Measurements from ENCODE around the gene UXS1. TPM values are rescaled to one million over a fixed set of nuclear protein-coding genes. Genes with fewer than 3 reads are reported as not detected.

The UXS1 gene
- total and polyA plus RNA-seq, 2 of the 8 experiments (the other 6 are each of a cell fraction or from before 2014, with no cell fraction given) = 44.5 to 63.4 TPM

- TF ChIP-seq CTCF (IDR thresholded peaks at IDR 0.05; ENCODE audit: control extremely low read depth in 1 of 3, insufficient read depth in 1 of 3, low read depth in 1 of 3, low read length in 3 of 3) (no peak), SP4 (IDR thresholded peaks at IDR 0.05; ENCODE audit: low read length) (no peak)
These were observed 78.4 kb downstream of the UXS1 start (continued) for GRCh38 chr2:106115665-106116064.

Measured in H1 (cell line).